DMS114 treated with DMSO at 0.1 percent for 48 hours (cell line): Measurements from ENCODE around the gene SUGCT.
"Not testable (repeated sequence)": the region's sequence is repeated elsewhere in the genome, so short reads cannot be mapped to it uniquely, and the experiment has no call there.

ENCODE experiments used
- DNase-seq: peaks from one replicate; lab custom pipeline; 2025; ENCODE audit not compliant: unreplicated experiment; lab: John Stamatoyannopoulos, UW

Gene SUGCT

GRCh38 chr7:40134428-40135316, at the start of gene SUGCT, which contains the start of gene MPLKIP:
Gene SUGCT, plus strand, starts transcription at chr7:40135005.
Gene MPLKIP, minus strand, starts transcription at chr7:40134622. Its CDS starts 55 bp downstream, at chr7:40134567.
- DNase-seq, result peak; percentile 87

- DNase-seq, result no peak
Observed at GRCh38 chr7:40092182-40092581, 42.6 kb upstream of the SUGCT start.

- no peak for DNase-seq
Observed at GRCh38 chr7:40093631-40094350, 41.0 kb upstream of the SUGCT start.

GRCh38 chr7:40095230-40095629, 39.6 kb upstream of the SUGCT start:
- no peak for DNase-seq

- DNase-seq, result no peak
Observed at GRCh38 chr7:40095695-40096327, 39.0 kb upstream of the SUGCT start.

- no peak for DNase-seq
Observed at GRCh38 chr7:40097728-40098127, 37.1 kb upstream of the SUGCT start.

GRCh38 chr7:40098810-40099209, 36.0 kb upstream of the SUGCT start:
- no peak for DNase-seq

- no peak for DNase-seq
Observed at GRCh38 chr7:40099837-40100236, 35.0 kb upstream of the SUGCT start.

- DNase-seq, result no peak
Observed at GRCh38 chr7:40101201-40101600, 33.6 kb upstream of the SUGCT start.

- no peak for DNase-seq
Observed at GRCh38 chr7:40102897-40103296, 31.9 kb upstream of the SUGCT start.

- no peak for DNase-seq
Observed at GRCh38 chr7:40105879-40106473, 28.8 kb upstream of the SUGCT start.

- DNase-seq, result no peak
Observed at GRCh38 chr7:40115936-40116335, 18.9 kb upstream of the SUGCT start.

- not testable (repeated sequence) for DNase-seq
Observed at GRCh38 chr7:40117199-40117598, 17.6 kb upstream of the SUGCT start.

- not testable (repeated sequence) for DNase-seq
Observed at GRCh38 chr7:40118201-40118600, 16.6 kb upstream of the SUGCT start.

- DNase-seq, result no peak
Observed at GRCh38 chr7:40120020-40120419, 14.8 kb upstream of the SUGCT start.

- not testable (repeated sequence) for DNase-seq
Observed at GRCh38 chr7:40122100-40122939, 12.5 kb upstream of the SUGCT start.

- DNase-seq, result no peak
Observed at GRCh38 chr7:40122940-40123254, 11.9 kb upstream of the SUGCT start.

GRCh38 chr7:40133561-40134427, 1.0 kb upstream of the SUGCT start:
- no peak for DNase-seq

GRCh38 chr7:40135317-40135610, 459 bp downstream of the SUGCT start:
- DNase-seq, result no peak

- no peak for DNase-seq
Observed at GRCh38 chr7:40137563-40137962, 2.8 kb downstream of the SUGCT start.
